GM12801 (cell line): ENCODE data around the gene RBPMS2.

Experiments used
- TF ChIP-seq, protein P1 (sequence below): IDR thresholded peaks from one replicate; pipeline ENCODE4 v1.5.1; 2011; ENCODE audit warnings: control low read depth; ENCODE audit not compliant: insufficient read length; ENCODE audit errors: extremely low read depth

RBPMS2 gene

DNA sequence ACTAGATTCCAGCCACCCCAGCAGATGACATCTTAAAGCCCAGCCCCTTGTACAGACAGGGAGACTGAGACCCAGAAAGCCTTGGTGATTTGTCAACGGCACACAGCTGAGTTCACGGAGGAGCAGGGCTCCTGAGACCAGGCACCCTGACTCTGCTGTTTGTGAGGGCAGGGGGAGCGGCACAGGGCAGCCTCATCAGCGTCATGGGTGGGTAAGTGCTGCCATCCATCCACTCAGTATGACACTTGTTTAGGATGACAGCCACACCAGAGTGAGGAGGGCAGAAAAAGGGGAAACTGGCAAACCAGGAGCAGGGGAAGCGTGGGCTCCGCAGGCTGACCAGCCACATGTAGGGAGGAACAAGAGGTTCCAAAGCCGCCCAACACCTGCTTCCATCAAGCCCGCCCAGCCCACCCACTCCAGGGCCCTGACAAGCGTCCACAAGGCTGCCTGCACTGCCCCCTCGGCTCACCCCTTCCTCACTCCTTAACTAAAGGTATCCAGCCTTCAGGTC is 19.9 kb downstream of the RBPMS2 start:
- TF ChIP-seq, protein P1, sequence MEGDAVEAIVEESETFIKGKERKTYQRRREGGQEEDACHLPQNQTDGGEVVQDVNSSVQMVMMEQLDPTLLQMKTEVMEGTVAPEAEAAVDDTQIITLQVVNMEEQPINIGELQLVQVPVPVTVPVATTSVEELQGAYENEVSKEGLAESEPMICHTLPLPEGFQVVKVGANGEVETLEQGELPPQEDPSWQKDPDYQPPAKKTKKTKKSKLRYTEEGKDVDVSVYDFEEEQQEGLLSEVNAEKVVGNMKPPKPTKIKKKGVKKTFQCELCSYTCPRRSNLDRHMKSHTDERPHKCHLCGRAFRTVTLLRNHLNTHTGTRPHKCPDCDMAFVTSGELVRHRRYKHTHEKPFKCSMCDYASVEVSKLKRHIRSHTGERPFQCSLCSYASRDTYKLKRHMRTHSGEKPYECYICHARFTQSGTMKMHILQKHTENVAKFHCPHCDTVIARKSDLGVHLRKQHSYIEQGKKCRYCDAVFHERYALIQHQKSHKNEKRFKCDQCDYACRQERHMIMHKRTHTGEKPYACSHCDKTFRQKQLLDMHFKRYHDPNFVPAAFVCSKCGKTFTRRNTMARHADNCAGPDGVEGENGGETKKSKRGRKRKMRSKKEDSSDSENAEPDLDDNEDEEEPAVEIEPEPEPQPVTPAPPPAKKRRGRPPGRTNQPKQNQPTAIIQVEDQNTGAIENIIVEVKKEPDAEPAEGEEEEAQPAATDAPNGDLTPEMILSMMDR: no peak

DNA sequence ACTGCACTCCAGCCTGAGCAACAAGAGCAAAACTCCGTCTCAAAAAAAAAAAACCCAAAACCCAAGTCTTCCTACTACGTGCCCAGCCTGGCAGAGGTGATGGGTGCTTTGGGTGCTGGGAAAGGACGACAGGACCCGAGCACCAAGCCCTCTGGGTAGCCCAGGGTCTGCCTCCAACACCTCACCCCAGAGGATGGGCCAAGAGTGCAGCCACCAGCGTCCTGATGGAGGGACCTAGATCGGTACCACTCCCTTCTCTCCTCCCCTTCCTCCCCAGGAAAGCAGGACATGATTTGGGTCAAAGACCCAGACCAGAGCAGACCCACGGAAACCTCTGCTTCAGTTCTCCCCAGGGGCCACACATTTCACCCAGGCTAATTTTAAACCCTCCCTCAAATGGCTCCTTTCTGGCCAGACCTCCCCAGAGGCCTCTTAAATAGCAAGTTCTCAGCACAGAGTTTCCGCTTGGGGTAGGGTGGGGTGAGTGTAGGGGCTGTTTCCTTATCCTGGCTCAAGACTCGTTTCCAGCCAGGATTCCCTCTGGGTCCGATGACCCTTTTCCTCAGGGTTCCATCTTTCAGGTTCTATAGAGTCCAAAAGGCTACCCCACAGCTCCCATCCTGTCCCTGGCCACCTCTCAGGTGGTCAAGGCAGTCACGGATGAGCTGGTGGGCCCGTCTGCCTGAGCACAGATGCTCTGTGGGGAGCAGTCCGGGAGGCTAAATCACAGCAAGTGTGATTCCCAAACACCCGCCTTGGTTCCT is 20.5 kb downstream of the RBPMS2 start:
- TF ChIP-seq, protein P1: no peak

DNA sequence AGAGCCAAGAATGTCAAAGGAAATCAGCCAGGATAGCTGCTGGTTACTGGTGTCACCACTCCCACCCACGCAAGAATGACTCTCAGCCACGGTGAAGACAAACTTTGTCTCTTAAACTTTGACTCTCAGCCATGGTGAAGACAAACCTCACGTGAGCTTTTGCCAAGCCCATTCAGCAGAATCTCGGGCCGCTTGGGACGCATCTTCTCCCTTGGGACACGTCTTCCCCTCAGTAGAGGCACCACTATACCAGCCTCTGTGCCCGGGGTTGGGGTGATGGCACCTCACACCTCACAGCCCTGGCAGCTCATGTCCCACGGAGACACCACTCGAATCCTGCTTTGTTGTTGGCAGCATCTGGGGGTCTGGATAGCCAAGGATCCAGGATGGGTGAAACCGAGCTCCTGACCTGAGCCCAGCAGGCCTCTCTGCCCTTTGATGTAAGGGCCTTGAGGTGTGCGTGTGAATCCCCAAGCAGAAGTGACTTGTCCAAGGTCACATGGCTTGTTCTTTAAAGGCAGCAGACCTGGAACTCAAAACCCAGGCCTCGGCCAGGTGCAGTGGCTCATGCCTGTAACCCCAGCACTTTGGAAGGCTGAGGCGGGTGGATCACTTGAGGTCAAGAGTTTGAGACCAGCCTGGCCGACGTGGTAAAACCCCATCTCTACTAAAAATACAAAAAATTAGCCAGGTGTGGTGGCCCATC is 21.8 kb downstream of the RBPMS2 start:
- TF ChIP-seq, protein P1: no peak

DNA sequence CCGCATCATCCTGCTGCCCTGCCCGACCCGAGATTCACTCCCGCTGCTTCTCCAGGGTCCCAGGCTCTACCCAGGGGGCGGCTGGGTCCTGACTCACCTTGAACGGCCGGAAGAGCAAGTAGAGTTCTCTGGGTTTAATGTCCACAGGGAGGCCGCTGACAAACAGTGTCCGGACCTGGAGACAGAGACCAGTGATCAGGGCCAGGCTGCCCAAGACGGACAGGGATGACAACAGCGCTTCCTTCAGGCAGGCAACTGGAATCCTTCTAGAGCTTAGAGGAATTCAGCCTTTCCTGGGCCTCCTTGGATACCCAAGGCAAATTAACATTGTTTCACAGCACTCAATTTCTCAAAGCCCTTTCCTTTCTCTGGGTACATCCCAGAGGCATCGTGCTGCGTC is 23.9 kb downstream of the RBPMS2 start:
- TF ChIP-seq, protein P1: no peak

- TF ChIP-seq, protein P1: no peak
These were observed 25.3 kb downstream of the RBPMS2 start for GRCh38 chr15:64749999-64750657.

- TF ChIP-seq, protein P1: no peak
These were observed 26.2 kb downstream of the RBPMS2 start for GRCh38 chr15:64749167-64749566.

GRCh38 chr15:64748251-64748650 is 27.1 kb downstream of the RBPMS2 start:
- TF ChIP-seq, protein P1: no peak
